Stimulated activated CD8-positive, alpha-beta memory T cell treated with anti-CD3 and anti-CD28 coated beads, Interleukin-15, amount 100 ng/mL, for 24 hours (primary cell): ENCODE data around the gene PAX2.
"Not testable (repeated sequence)": the region's sequence is repeated elsewhere in the genome, so short reads cannot be mapped to it uniquely, and the experiment has no call there.

Experiments
- DNase-seq: peaks from one replicate; pipeline ENCODE4 v3.0.0-alpha.2; 2020; ENCODE audit warnings: low read depth

Gene PAX2

GRCh38 chr10:100744987-100745881 lies at the start of gene PAX2:
PAX2 (plus strand) TSS chr10:100745582; CDS start chr10:100746261, 679 bp downstream.
- no peak for DNase-seq

- no peak for DNase-seq
These were observed 48.9 kb upstream of the PAX2 start for GRCh38 chr10:100696477-100696901.

- DNase-seq: no peak
These were observed 48.3 kb upstream of the PAX2 start for GRCh38 chr10:100697070-100697469.

DNA sequence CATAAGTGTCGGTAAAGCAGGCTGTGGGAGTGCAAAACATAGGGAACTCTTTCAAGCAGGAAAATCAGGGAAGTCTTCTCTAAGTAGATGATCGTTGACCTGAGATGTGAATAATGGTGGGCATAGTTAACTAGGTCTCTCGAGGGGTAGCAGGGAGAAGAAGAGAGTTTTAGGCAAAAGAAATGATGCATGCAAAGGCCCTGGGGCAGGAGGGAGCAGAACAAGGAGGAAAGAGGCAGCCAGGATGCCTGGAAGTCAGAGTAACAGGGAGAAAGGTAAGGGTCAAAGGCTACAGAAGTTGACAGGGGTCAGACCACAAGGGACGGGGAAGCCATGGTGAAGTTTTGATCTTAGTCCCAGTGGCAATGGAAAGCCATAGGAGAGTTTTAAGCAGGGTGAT lies 47.8 kb upstream of the PAX2 start:
- no peak for DNase-seq

DNA sequence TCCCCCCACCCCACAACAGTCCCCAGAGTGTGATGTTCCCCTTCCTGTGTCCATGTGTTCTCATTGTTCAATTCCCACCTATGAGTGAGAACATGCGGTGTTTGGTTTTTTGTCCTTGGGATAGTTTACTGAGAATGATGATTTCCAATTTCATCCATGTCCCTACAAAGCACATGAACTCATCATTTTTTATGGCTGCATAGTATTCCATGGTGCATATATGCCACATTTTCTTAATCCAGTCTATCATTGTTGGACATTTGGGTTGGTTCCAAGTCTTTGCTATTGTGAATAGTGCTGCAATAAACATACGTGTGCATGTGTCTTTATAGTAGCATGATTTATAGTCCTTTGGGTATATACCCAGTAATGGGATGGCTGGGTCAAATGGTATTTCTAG lies 43.7 kb upstream of the PAX2 start:
- not testable (repeated sequence) for DNase-seq

DNA sequence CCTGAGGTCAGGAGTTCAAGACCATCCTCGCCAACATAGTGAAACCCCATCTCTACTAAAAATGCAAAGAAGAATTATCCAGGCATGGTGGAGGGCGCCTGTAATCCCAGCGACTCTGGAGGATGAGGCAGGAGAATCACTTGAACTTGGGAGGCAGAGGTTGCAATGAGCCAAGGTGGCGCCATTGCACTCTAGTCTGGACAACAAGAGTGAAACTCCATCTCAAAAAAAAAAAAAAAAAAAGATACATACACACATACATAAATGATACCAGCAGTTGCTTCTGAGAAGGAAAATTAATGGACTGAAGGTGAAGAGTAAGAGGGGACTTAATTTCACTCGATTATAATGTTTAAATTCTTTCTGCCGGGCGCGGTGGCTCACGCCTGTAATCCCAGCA lies 40.2 kb upstream of the PAX2 start:
- no peak for DNase-seq

GRCh38 chr10:100707261-100707848 lies 38.0 kb upstream of the PAX2 start:
- no peak for DNase-seq

DNA sequence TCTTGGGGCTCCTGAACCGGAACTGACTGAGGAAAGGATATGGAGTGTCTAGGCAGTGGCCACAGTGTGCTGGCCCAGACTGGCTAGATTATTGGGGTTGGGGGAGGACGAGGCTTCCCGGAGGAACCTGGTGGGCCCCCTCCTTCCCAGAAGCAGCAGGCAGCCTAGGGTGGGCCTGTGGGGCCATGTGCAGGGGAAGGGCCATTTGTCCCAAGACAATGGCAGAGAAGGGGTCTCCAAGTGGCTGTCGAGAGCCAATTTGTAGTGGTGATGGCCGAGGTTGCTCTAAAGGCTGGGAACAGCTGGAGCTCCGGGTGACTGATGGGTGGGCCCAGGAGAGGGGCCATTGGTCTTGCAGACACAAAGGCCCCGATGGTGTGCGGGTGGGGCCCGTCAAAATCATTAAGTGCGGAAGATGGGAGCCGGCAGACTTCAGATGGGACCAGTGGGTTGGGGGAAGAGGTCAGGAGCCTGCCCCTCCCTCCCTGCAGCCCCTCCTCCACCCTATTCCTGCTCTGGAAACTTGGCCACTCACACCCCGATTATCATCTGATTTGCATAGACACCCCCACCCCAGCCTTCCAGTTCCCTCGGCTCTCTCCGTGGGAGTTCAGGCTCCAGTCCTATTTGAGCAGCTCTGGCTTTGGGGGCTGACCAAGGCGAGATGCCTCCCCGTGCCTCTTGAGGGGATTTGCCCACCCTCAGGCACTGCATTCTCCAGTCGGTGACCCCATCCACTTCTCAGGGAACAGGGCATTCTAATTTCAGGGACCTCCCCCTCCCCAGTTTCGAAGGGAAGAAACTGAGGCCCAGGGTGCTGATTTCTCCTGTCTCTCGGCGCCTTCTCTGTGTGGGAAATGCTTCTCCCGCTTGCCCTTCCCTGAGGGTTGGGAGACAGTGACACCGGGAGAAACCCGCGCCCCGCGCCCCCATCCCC lies 36.0 kb upstream of the PAX2 start:
- no peak for DNase-seq

- no peak for DNase-seq
These were observed 35.1 kb upstream of the PAX2 start for GRCh38 chr10:100710151-100710871.

DNA sequence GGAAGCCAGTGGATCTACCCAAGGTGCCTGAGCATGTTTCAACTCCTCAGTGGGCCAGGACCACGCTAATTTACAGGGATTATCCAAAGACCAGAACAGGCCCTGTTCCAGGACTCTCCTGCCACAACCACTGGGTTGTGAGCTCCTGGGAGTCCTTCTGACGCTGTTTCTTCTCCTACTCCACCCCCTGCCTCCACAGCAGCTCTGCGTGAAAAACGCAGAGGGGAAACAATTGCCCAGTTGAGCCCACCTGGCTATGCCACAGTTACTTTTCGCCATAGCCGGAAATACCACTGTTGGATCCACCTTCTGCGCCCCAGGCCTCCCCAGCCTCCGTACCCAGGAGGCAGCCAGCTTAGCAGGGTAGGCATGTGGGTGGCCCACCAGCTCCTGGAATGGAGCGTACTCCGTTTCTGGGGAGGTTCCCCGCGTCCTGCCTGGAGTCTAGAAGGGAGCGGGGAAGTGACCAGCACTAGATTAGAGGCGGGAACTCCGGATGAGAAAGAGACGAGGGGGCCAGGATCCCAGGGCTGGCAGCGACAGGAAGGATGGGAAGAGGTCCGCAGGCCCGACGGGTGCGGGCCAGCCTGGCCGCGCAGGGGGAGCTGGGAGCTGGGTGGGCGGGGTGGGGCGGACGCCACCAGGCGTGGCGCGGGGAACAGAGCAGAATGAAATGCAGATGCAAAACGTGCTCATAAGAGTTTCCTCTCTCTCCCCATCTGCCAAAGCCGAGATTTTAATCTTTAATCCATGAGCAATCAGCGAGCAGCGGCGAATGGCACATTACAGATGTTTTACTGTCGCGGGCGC lies 32.1 kb upstream of the PAX2 start:
- no peak for DNase-seq

DNA sequence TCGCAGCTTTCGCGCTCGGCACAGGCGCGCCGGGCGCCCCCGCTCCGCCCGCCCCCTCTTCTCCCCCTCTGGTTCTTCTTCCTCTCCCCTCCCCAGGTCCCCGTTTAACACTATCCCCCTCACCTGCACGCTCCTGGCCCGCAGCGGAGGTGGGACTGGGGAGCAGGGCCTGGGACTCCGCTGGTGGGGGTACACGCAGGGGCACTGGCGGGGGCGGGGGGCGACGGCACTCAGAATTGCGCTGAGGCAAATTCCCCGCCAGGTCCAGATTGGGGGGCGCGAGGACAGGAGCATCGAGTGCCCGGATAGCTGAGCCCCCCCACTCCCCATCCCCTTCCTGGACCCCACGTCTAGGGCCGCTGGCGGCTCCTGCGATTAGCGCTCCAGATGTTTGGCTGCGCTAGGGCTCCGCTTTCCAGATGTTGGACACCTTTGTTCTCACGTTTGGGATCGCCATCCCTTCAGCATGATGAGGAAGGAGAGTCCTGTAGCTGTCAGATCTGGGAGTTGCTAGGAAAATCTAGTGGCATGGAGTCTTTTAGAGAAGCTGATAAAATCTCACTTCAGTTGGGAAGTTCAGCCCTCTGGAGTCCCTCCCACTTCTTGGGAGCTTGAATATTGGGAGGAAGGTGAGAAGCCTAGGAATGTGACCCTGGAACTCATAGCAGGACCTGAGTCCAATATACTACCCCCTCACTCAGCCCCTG lies 31.4 kb upstream of the PAX2 start:
- DNase-seq: no peak

- DNase-seq: no peak
These were observed 30.8 kb upstream of the PAX2 start for GRCh38 chr10:100714566-100714950.

DNA sequence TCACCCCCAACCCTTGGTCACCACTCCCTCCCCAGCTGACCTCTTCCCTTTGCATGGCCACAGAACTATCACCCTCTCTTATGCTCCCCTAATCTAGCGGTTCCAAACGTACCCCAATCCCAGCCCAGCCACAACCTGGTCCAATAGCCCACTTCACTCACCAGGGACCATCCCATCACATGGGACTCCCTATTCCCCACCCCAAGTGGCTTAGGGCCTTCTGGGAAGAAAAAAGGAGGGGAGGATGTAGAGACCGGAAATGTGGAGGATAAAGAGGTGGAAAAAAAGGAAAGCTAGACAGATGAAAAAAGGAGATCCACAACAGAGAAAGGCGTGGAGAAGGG lies 30.3 kb upstream of the PAX2 start:
- DNase-seq: no peak

DNA sequence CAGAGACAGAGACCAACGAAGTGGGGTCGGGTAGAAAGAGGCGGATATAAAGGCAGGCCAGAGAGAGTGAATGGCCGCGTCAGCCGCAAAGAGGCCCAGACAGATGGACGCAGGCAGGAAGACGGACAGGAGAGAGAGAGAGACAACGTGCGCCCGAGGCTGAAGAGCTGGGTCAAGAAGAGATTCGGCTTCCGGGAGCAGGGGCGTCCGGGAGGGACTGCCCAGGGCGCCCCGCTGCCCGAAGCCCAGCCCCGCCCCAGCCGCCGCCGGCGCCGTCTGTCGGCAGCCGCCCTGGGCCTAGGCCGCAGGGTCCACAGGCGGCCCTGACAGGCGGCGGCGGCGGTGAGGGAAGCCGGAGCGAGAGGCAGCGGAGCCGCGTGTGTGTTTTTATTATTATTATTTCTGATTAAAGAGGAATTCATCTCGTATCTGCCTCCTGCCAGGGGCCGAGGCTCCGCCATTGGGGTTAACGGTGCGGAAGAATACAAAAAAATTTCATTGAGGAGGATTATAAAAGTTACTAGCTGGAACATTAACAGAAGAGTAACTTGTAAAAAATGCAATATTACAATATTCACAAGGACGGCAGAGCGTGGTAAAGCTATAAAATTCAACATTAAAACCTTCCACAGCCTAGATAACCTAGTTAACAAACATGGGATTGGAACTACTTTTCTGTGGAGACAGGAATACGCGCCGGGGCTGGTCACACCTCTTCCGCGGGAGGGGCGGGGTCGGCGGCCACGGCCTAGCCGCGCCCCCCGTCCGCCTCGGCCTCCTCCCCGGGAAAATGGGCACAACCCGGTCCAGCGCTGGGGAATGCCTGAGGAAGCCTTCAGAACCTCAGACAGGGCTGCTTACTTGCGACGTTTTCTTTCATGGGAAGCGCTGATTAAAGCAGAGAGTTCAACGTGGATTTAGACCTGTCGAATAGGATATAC lies 29.7 kb upstream of the PAX2 start:
- no peak for DNase-seq

DNA sequence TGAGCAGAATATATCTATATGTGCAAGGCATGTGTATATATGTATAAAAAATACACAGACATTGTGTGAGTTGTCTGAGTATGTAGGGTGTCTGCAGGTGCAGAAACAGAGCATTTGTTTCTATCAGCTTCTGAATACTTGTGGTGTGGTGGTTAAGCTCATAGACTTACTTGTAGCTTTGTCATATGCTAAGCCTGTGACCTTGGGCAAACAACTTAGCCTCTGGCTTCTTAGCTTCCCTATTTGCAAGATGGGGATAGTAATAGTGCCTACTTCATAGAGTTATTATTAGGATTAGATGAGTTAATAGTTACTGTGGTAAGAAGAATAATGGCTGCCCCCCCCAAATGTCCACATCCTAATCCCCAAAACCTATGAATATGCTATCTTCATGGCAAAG lies 28.2 kb upstream of the PAX2 start:
- DNase-seq: no peak

DNA sequence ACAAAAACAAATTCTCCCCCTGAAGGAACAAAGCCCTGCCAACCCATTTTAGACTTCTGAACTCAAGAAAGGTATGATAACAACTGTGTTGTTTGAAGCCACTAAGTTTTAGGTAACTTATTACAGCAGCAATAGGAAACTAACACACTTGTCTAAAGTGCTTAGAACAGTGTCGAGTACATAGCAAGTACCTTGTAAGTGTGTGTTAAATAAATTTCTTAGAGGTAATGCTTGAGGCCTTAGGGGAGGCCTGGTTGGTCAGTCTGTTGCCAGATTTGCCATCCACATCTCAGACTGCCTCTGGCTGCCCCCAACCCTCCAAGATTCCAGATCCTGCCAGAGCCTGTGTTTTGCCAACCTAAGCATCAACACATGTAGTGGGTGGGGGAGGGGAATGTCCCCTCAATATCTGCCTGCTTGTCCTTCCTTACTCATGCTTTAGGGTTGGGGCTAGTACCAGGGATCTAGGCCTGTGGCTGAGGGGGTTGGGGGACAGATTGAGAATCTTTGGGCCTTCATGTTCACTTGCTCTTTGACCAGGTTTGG lies 27.1 kb upstream of the PAX2 start:
- DNase-seq: no peak

DNA sequence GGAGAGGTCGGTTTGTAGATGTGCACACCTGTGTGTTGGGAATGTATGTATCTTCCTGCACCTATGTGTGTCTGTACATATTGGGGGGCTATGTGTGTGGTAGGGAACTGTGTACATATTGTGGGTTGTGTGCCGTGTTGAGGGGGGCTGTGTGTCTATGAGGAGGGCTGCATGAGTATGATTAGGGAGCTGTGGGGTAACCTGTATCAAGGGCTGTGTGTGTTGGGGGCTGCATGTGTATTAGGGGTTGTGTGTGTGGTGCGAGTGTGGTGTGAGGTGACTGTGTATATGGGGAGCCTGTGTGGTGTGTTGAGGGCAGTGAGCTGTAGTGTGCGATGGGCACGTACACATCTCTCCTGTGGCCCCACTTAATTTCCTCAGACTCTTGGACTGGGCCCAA lies 22.2 kb upstream of the PAX2 start:
- no peak for DNase-seq

DNA sequence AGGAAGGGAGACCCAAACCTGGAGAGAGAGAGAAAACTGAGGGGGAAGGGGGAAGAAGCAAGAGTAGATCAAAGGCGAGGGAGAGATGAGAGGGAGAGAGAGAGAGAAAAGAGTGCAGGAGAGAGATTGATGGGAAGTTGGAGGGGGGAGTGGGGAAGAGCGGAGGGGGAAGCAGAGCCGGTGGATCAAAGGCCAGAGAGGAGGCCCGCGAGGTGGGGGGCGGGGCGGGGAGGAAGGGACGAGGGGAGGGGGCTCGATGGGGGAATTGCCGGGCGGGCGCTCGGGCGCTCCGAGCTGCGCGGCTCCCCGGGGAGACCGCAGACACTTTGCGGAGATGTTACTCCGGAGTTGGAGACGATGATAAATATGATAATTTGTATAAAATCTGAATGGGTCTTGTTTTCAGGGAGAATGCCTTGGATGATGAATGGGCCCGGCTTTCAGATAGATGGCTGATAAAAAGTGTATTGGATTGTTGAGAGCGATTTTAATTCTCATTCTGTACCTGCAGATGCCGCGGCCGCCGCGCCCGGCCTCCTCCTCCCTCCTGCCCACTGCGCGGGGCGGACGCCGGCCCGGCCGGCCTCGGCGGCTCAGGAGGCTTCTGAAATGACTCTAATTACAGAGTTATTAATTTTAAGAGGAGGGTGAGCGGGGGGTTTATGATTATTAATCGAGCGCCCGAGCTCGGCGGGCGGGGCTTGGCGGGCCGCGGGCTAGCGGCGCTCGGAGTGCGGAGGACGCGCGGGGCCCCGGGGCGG lies 21.4 kb upstream of the PAX2 start:
- DNase-seq: no peak
